ENCODE results near the gene ASIC1.

The ASIC1 gene

GRCh38 chr12:50084775-50085614, 27.6 kb downstream of the ASIC1 start, which contains the start of gene SMARCD1:
Gene SMARCD1 (plus strand): TSS chr12:50085342. CDS start chr12:50085370, 28 bp downstream.
- no peak for DNase-seq (ENCODE audit: low read depth)

GRCh38 chr12:50085615-50086072, 28.2 kb downstream of the ASIC1 start:
- DNase-seq (ENCODE audit: low read depth): no peak

DNA sequence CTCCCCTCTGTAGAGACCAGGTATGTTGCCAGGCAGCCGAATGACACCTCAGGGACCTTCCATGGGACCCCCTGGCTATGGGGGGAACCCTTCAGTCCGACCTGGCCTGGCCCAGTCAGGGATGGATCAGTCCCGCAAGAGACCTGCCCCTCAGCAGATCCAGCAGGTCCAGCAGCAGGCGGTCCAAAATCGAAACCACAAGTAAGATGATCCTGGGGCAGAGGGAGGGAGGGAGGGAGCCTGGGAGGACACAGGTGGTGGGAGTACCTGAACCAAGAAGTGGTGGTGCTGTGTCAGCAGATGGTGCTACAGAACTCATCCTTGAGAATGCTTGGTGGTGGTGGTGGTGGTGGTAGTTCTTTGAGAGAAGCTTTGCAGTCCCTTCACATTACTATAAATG, 28.8 kb downstream of the ASIC1 start:
- no peak for DNase-seq (ENCODE audit: low read depth)

- DNase-seq (ENCODE audit: low read depth): no peak
Observed at GRCh38 chr12:50087151-50087550, 29.8 kb downstream of the ASIC1 start.

DNA sequence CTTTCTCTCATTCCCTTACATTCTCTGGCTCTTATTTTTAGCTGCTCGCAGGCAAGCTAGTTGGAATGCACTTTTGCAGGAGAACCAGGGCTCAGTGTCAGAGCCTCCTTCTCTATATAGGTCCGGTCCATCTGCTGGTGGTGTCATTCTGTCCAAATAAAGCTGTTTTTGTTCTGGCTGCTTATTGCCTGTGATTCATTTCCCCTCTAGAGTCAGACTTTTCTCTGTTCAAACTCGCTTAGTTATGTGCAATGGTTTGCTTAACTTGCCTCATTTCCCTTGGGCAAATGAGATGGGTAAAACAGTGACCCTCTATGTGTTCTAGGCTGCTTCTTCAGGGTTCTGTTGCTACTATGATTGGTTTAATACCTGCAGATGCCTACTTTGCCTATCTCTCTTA, 30.6 kb downstream of the ASIC1 start:
- DNase-seq (ENCODE audit: low read depth): no peak

GRCh38 chr12:50088577-50089335, 31.4 kb downstream of the ASIC1 start:
- no peak for DNase-seq (ENCODE audit: low read depth)

- no peak for DNase-seq (ENCODE audit: low read depth)
Observed at GRCh38 chr12:50089730-50090129, 32.3 kb downstream of the ASIC1 start.

GRCh38 chr12:50090391-50090790, 33.0 kb downstream of the ASIC1 start:
- DNase-seq (ENCODE audit: low read depth): no peak

DNA sequence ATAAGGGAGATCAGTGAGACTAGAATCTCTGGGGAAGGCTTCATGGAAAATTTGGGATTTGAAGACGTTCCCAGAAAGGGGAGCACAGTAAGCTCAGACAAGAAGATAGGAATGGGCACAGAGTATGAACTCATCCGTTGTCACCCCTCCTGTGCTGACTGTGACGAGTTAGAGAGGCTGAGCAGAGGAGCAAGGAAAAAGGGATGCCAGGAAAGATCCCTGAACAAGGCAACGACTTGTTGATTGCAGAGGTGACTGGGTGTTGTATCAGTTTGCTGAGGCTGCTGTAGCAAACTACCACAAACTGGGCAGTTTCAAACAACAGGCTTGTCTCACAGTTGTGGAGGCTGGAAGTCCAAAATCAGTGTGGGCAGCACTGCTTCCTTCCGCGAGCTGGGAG, 40.6 kb downstream of the ASIC1 start:
- DNase-seq (ENCODE audit: low read depth): no peak

DNA sequence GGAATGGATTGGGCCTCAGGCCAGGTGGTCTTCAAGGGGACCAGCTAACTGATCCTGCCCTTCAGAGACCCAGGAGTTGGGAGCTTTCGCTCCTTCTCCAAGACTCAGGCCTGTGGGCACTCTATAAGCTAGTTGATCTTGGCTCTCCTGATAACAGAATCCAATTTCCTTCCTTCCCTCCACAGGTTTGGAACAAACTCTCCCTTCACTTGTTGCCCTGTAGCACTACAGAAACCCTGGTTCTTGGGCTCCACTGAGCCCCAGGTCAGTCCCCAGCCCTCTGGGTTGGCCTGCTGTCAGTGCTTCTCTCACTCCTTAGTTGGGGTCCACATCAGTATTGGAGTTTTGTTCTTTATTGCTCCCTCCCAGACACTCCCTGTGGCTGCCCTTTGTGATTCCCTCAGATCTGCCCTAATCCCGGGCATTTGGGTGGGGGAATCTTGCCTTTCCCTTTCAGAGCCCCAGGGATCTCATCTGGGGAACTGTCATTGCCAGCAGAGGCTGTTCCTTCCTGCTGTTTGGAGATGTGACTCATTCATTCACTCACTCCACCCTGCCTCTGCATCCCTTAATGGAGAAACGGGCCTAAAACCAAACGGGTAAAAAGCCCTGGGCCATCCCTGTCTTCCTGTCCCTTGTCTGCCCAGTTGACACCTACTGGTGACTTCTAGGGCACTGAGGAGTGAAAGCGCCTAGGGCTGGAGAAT, 42.1 kb downstream of the ASIC1 start:
- no peak for DNase-seq (ENCODE audit: low read depth)

DNA sequence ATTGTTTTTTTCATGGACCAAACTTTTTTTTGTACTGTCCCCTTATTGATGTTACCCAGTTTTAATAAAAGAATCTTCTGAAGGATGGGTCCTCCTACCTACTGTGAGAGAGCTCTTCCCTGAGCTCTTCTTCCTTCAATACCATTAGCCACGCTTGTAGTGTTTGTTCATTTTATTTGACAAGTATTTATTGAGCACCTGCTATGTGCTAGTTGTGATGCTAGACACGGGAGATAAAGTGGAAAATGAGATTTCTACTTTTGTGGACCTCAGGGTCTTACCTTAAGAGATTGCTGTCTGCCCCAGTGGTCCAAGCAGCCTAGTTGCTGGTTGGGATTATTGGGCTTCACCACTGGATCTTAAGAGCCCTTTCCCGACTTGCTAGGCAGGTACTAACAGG, 43.2 kb downstream of the ASIC1 start:
- no peak for DNase-seq (ENCODE audit: low read depth)

GRCh38 chr12:50101663-50102062, 44.3 kb downstream of the ASIC1 start:
- DNase-seq (ENCODE audit: low read depth): no peak

DNA sequence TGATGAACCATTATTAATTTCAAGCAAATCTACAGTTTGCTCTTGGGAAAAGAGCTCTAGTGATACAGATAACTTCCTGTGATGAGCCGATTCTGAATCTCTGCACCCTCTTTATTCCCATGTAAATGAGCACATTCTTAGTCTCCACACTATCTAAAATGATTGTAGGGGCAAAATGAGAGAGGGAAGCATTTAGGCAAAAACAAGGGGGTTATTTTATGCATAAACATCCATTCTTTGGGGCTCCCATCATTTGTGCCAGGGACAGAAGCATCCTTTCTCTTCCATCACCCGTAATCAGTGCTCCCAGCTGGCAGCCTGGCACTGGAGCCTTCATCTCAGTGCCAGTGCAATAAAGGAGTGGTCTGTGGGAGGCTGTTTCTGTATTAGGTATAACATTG, 44.7 kb downstream of the ASIC1 start:
- DNase-seq (ENCODE audit: low read depth): no peak

GRCh38 chr12:50102646-50103309, 45.4 kb downstream of the ASIC1 start:
- DNase-seq (ENCODE audit: low read depth): no peak

GRCh38 chr12:50103351-50103750, 46.0 kb downstream of the ASIC1 start:
- DNase-seq (ENCODE audit: low read depth): no peak

- DNase-seq (ENCODE audit: low read depth): no peak
Observed at GRCh38 chr12:50103767-50104321, 46.4 kb downstream of the ASIC1 start, which contains the start of gene GPD1. Gene GPD1 (plus strand): TSS chr12:50104008. CDS start chr12:50104051, 43 bp downstream.

DNA sequence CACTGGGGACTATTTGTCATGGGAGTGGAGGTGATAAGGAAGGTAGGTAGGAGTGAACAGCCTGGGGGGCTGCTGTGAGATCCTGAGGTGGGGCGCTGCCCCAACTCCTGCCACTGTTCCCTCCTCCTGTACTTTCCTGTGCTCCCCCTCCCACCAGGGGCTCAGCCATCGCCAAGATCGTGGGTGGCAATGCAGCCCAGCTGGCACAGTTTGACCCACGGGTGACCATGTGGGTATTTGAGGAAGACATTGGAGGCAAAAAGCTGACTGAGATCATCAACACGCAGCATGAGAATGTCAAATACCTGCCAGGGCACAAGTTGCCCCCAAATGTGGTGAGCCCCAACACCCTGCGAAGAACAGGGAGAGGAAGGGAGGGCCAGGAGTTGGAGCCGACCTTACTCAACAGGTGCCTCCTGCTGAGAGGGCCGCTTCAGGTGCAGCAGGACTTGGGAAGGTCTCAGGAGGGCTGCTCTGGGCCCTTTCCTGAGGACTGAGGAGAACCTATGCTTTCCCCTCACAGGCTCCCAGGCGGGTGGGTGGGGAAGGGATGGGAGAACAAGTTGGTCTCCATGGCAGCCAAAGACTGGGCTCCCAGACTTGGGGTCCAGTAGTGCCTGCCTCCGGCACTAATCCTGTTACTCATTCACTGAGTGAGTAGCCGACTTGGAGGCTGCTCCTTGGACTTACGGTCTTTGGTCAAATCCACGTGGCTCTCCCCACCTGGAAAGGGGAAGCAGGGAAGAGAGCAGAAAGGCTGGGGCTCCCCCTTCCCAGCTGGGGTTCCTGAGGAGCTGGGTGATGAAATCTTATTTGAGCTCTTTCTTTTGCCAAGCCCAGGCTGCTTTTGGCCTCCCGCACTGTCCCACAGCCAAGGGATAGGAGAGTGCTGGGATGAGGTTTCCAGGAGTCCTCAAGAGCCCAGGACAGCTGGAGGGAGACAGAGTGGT, 47.3 kb downstream of the ASIC1 start:
- DNase-seq (ENCODE audit: low read depth): no peak

DNA sequence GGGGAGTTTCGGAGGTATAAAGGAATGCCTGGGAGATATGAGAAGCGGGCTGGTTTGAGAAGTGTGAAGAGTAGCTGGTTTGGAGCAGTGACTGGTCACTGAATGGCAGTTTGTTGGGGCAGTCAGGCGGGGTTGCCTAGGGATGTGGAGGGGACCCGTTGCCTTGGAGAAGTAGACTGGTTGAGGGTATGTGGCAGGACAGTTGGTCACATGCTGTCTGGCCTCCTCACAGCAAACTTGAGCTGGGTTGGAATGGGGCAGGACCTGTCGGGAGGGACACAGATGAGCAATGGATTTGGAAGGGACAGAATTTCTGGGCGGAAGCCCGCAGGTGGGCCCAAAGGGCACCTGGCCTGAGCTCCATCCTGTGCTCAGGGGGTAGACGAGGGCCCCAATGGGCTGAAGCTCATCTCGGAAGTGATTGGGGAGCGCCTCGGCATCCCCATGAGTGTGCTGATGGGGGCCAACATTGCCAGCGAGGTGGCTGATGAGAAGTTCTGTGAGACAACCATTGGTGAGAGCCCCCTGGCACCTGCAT, 48.6 kb downstream of the ASIC1 start:
- no peak for DNase-seq (ENCODE audit: low read depth)

- DNase-seq (ENCODE audit: low read depth): no peak
Observed at GRCh38 chr12:50106907-50107306, 49.5 kb downstream of the ASIC1 start.
